IMR-90 (cell line): Measurements from ENCODE around the gene MGLL. TPM values are rescaled to one million over a fixed set of nuclear protein-coding genes. Genes with fewer than 3 reads are reported as not detected.

Experiments
- ATAC-seq: fragments of 200-7000 bp; cut with Tn5 transposase; 2 replicates; pipeline ENCODE4 v1.9.1; 2020; ENCODE audit warnings: low read depth, mild to moderate bottlenecking, moderate library complexity
- BruUV-seq: library from RNA; stranded (reverse); fragments of 400-500 nt; replicated peaks from 2 replicates; lab custom pipeline; 2021; lab: Mats Ljungman, UMichigan
- CTCF ChIA-PET: fragments of 300-600 bp; formaldehyde crosslinking; extraction: SDS; loops from one replicate; lab custom pipeline; 2021; ENCODE audit warnings: antibody characterized with exemption; lab: Yijun Ruan, JAX
- POLR2A ChIA-PET: fragments of 300-600 bp; sonication (Branson Sonifier 250); formaldehyde crosslinking; loops from one replicate; lab custom pipeline; 2022; ENCODE audit warnings: antibody characterized with exemption; ENCODE audit not compliant: unreplicated experiment; lab: Charles Lee
- DNase-seq: peaks from one replicate; pipeline ENCODE4 v3.0.0; 2013
- H2AFZ ChIP-seq: replicated peaks from 2 replicates; pipeline ENCODE3; 2013; ENCODE audit warnings: low read length, mild to moderate bottlenecking; ENCODE audit not compliant: poor library complexity
- H2AK5ac ChIP-seq: 2 replicates; pipeline ENCODE4 v1.6.1; 2013; ENCODE audit warnings: low read depth, low read length, inconsistent platforms
- H2AK9ac ChIP-seq: replicated peaks from 2 replicates; pipeline ENCODE3; 2013; ENCODE audit warnings: mild to moderate bottlenecking, low read depth, low read length, moderate library complexity; ENCODE audit not compliant: poor library complexity
- H2BK120ac ChIP-seq: 2 replicates; pipeline ENCODE4 v1.6.1; 2013; ENCODE audit warnings: low read depth, low read length, inconsistent platforms
- H2BK15ac ChIP-seq: 3 replicates; pipeline ENCODE4 v1.6.1; 2013; ENCODE audit warnings: low read depth, low read length, inconsistent platforms
- H2BK20ac ChIP-seq: 2 replicates; pipeline ENCODE4 v1.6.1; 2013; ENCODE audit warnings: low read depth, mild to moderate bottlenecking, inconsistent platforms, low read length, moderate library complexity
- H2BK5ac ChIP-seq: 2 replicates; pipeline ENCODE4 v1.6.1; 2013; ENCODE audit warnings: mild to moderate bottlenecking, low read depth, low read length, inconsistent platforms; ENCODE audit not compliant: poor library complexity, severe bottlenecking
- H3K14ac ChIP-seq: replicated peaks from 2 replicates; pipeline ENCODE4 v1.6.1; 2013; ENCODE audit warnings: low read depth, low read length, inconsistent platforms
- H3K18ac ChIP-seq: 2 replicates; pipeline ENCODE4 v1.6.1; 2013; ENCODE audit warnings: low read depth, low read length, control low read depth
- H3K23ac ChIP-seq: 2 replicates; pipeline ENCODE4 v1.6.1; 2013; ENCODE audit warnings: low read depth, low read length, inconsistent platforms
- H3K27ac ChIP-seq: 2 replicates; pipeline ENCODE4 v1.5.1; 2013; ENCODE audit warnings: mild to moderate bottlenecking, control low read depth, low read length; ENCODE audit not compliant: insufficient read depth
- H3K27me3 ChIP-seq: 2 replicates; pipeline ENCODE4 v1.6.1; 2013; ENCODE audit warnings: low read length; ENCODE audit not compliant: control insufficient read depth, insufficient read depth
- H3K36me3 ChIP-seq: 2 replicates; pipeline ENCODE4 v1.6.1; 2013; ENCODE audit warnings: low read length, mixed read lengths; ENCODE audit not compliant: control insufficient read depth, insufficient read depth
- H3K4ac ChIP-seq: 2 replicates; pipeline ENCODE4 v1.6.1; 2013; ENCODE audit warnings: low read depth, low read length, inconsistent platforms
- H3K4me1 ChIP-seq: 2 replicates; pipeline ENCODE4 v1.6.1; 2013; ENCODE audit warnings: low read length, mixed read lengths; ENCODE audit not compliant: control insufficient read depth, insufficient read depth
- H3K4me2 ChIP-seq: 2 replicates; pipeline ENCODE4 v1.6.1; 2013; ENCODE audit warnings: low read depth, mild to moderate bottlenecking, control low read depth, low read length, moderate library complexity
- H3K4me3 ChIP-seq: 2 replicates; pipeline ENCODE4 v1.5.1; 2013; ENCODE audit warnings: low read depth, mild to moderate bottlenecking, control low read depth, low read length, moderate library complexity; ENCODE audit not compliant: insufficient read depth
- H3K56ac ChIP-seq: 2 replicates; pipeline ENCODE4 v1.6.1; 2013; ENCODE audit warnings: low read length, inconsistent platforms; ENCODE audit not compliant: insufficient read depth; ENCODE audit errors: extremely low read depth
- H3K79me1 ChIP-seq, 2 experiments: 2 replicates each; pipeline ENCODE4 v1.6.1; 2013; ENCODE audit warnings: low read length in 2 of 2, inconsistent platforms in 1 of 2, low read depth in 1 of 2
- H3K9ac ChIP-seq: 2 replicates; pipeline ENCODE4 v1.6.1; 2013; ENCODE audit warnings: low read depth, low read length, control low read depth
- H3K9me1 ChIP-seq: 2 replicates; pipeline ENCODE4 v1.6.1; 2013; ENCODE audit warnings: low read length, inconsistent platforms; ENCODE audit not compliant: insufficient read depth
- H3K9me3 ChIP-seq: 2 replicates; pipeline ENCODE4 v1.6.1; 2013; ENCODE audit warnings: low read length; ENCODE audit not compliant: control insufficient read depth, insufficient read depth
- H4K20me1 ChIP-seq: 2 replicates; pipeline ENCODE4 v1.6.1; 2013; ENCODE audit warnings: low read length, inconsistent platforms; ENCODE audit not compliant: insufficient read depth
- H4K5ac ChIP-seq: 2 replicates; pipeline ENCODE4 v1.6.1; 2013; ENCODE audit warnings: mild to moderate bottlenecking, low read depth, low read length, control low read depth
- H4K8ac ChIP-seq, 2 experiments: 2 replicates each; pipeline ENCODE4 v1.6.1; 2013; ENCODE audit warnings: low read depth in 2 of 2, low read length in 2 of 2, control low read depth in 1 of 2, inconsistent platforms in 1 of 2
- H4K91ac ChIP-seq: 2 replicates; pipeline ENCODE4 v1.6.1; 2013; ENCODE audit warnings: low read depth, low read length, inconsistent platforms; ENCODE audit not compliant: insufficient read depth
- BHLHE40 ChIP-seq: fragments of 150-350 bp; IDR thresholded peaks from 2 replicates; pipeline ENCODE4 v1.6.1; 2016; ENCODE audit warnings: mild to moderate bottlenecking, low read depth, low read length
- CEBPB ChIP-seq: IDR thresholded peaks from 2 replicates; pipeline ENCODE4 v1.6.1; 2012; ENCODE audit warnings: low read depth, low read length, improper control_type of control experiment
- CHD1 ChIP-seq: IDR thresholded peaks from 2 replicates; pipeline ENCODE4 v1.6.1; 2012; ENCODE audit warnings: low read depth, low read length, improper control_type of control experiment
- MAZ ChIP-seq: IDR thresholded peaks from 2 replicates; pipeline ENCODE4 v1.6.1; 2012; ENCODE audit warnings: low read depth, mild to moderate bottlenecking, low read length, improper control_type of control experiment, moderate library complexity, borderline replicate concordance
- MXI1 ChIP-seq: IDR thresholded peaks from 2 replicates; pipeline ENCODE4 v1.6.1; 2012; ENCODE audit warnings: low read depth, mild to moderate bottlenecking, low read length, moderate library complexity, borderline replicate concordance
- RFX5 ChIP-seq: IDR thresholded peaks from 2 replicates; pipeline ENCODE4 v1.8.0; 2012; ENCODE audit warnings: low read depth, mild to moderate bottlenecking, low read length, moderate library complexity
- WGBS, 2 experiments: methylation state at CpG; one replicate each; pipeline versions ENCODE4 v1.1.5 to v1.1.7; 2013; ENCODE audit warnings: missing lambda C conversion rate in 2 of 2; ENCODE audit not compliant: insufficient read length in 1 of 2; ENCODE audit errors: extremely low coverage in 2 of 2; 5-methylcytosine and 5-hydroxymethylcytosine counted together
- dilution Hi-C: fragments of 300-500 bp; cut with HindIII; formaldehyde crosslinking; loops from one replicate; pipeline ENCODE4 v1.14.3; 2018; ENCODE audit warnings: low sequenced_read_pairs; ENCODE audit not compliant: unreplicated experiment
- in situ Hi-C: fragments of 300-500 bp; cut with MboI; formaldehyde crosslinking; loops from 3 replicates; pipeline ENCODE4 v1.14.3; 2019; ENCODE audit warnings: low sequenced_read_pairs, inconsistent platforms, mixed read lengths
- intact Hi-C: fragments of 100-400 bp; cut with micrococcal nuclease; formaldehyde crosslinking; loops from 2 replicates; pipeline ENCODE4 v1.10.0; 2022
- polyA plus RNA-seq, 3 experiments: library from polyadenylated mRNA; depleted of rRNA; stranded (reverse); fragments of >200 nt; gene quantifications; 2 replicates each; pipeline ENCODE4 v1.2.3, GENCODE V29; 2012; ENCODE audit warnings: low replicate concordance in 1 of 3
- total RNA-seq: library from RNA; depleted of rRNA; stranded (reverse); fragments of >200 nt; gene quantifications from 2 replicates; pipeline ENCODE4 v1.2.3, GENCODE V29; 2012
- TF ChIP-seq, protein P1 (sequence below): conservative IDR thresholded peaks from 2 replicates; pipeline ENCODE4 v1.5.1; 2012; ENCODE audit warnings: mild to moderate bottlenecking, low read depth, low read length, improper control_type of control experiment
- TF ChIP-seq, protein P2 (sequence below): fragments of 150-350 bp; IDR thresholded peaks from 2 replicates; pipeline ENCODE4 v1.6.1; 2017; ENCODE audit warnings: mild to moderate bottlenecking, antibody characterized with exemption, low read length, low read depth

Gene MGLL
- total and polyA plus RNA-seq, 2 of the 4 experiments (the other 2 are of a cell fraction): 23.7 to 60.6 TPM

DNA sequence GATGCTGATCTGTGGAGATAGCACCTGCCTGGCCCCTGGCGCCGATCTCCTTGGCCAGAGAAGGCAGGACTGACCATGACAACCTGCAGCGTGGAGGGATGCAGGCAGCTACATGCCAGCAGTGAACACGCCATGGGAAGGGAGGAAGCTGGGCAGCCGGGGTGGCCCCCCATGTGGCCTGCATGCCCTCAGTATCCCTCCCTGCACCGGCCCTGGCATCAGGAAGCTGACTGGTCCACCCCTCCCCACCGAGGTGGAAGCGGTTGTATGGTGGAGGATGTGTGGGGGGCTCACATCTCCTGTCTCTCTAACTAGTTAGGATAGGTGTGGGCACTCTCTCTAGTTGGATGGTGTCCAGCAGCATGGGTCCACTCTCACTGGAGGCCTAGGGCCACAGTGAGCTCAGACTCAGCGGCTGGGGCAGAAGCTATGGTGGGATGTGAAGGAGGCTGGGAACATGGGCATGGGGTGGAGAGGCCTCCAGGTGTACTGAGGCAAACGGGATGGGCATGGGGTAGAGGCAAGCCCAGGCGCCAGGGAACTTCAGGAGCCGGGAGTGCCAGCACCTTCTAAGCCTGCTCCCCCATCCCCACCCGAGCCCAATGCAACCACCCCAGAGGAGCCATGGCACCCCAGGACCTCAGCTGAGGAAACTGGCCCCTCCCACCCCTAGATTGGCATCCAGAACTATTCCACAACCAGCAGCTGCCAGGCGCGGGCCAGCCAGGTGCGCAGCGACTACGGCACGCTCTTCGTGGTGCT is 151.4 kb downstream of the MGLL start:
- CTCF ChIA-PET: interaction anchor here (0.5 kb wide), 1 partner anchor 466 kb away, joined by 3 read pairs; no protein-coding TSS in a partner anchor
- peak overlapping the region; percentile 100 for H2AK9ac ChIP-seq
- BruUV-seq: no TSS peak

More for the DNA sequence above, 151.4 kb downstream of the MGLL start:
- Histone ChIP-seq H4K91ac (no peak overlapping the region), H3K4me3 (no peak overlapping the region), H3K18ac (no peak overlapping the region), H3K79me1 (peaks cover 19 to 35% of the 10 kb centered on the region in 2 experiments), H3K14ac (no peak overlapping the region), H3K4ac (no peak overlapping the region), H2BK5ac (no peak overlapping the region), H3K27me3 (no peaks in the 10 kb centered on the region; the same call in 1 of the 2 replicates), H4K20me1 (no peaks in the 10 kb centered on the region; the same call in none of the 2 replicates), H3K36me3 (no peaks in the 10 kb centered on the region; the same call in 1 of the 2 replicates), H2BK120ac (0 out of 2 replicates have a peak overlapping the region, but pooled peaks have one; percentile 4), H4K5ac (no peak overlapping the region), H3K9me3 (no peaks in the 10 kb centered on the region), H4K8ac (peak overlapping the region in 1 of 2 experiments; percentile 99; a peak in 2 of 4 replicates), H3K4me2 (no peak overlapping the region; the same call in 1 of the 2 replicates), H3K23ac (no peak overlapping the region), H3K4me1 (peaks cover 10% of the 10 kb centered on the region), H2AFZ (peak overlapping the region; percentile 51), H2AK5ac (peak overlapping the region; percentile 50; the same call in 1 of the 2 replicates), H3K27ac (no peak overlapping the region), H3K9ac (no peak overlapping the region), H2BK15ac (no peak overlapping the region), H3K9me1 (peaks cover 10% of the 10 kb centered on the region; the same call in 1 of the 2 replicates), H3K56ac (no peak overlapping the region), H2BK20ac (no peak overlapping the region)
- in situ Hi-C loops (no loop called here), intact Hi-C loops (no loop called here), dilution Hi-C loops (no loop called here)
- TF ChIP-seq RFX5 (no peak), MXI1 (no peak), BHLHE40 (no peak), MAZ (no peak), CEBPB (no peak), CHD1 (no peak)
- TF ChIP-seq, protein P1, sequence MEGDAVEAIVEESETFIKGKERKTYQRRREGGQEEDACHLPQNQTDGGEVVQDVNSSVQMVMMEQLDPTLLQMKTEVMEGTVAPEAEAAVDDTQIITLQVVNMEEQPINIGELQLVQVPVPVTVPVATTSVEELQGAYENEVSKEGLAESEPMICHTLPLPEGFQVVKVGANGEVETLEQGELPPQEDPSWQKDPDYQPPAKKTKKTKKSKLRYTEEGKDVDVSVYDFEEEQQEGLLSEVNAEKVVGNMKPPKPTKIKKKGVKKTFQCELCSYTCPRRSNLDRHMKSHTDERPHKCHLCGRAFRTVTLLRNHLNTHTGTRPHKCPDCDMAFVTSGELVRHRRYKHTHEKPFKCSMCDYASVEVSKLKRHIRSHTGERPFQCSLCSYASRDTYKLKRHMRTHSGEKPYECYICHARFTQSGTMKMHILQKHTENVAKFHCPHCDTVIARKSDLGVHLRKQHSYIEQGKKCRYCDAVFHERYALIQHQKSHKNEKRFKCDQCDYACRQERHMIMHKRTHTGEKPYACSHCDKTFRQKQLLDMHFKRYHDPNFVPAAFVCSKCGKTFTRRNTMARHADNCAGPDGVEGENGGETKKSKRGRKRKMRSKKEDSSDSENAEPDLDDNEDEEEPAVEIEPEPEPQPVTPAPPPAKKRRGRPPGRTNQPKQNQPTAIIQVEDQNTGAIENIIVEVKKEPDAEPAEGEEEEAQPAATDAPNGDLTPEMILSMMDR: no peak
- TF ChIP-seq, protein P2, sequence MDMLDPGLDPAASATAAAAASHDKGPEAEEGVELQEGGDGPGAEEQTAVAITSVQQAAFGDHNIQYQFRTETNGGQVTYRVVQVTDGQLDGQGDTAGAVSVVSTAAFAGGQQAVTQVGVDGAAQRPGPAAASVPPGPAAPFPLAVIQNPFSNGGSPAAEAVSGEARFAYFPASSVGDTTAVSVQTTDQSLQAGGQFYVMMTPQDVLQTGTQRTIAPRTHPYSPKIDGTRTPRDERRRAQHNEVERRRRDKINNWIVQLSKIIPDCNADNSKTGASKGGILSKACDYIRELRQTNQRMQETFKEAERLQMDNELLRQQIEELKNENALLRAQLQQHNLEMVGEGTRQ: no peak
- POLR2A ChIA-PET: no interaction called here
- ATAC-seq (no peak), DNase-seq (no peak)
- WGBS, 2 experiments: 100% methylated on average over 5 of the region's 20 CpGs; no CpG with 5 or more reads in 1 of the 2 experiments
